Activated CD8-positive, alpha-beta memory T cell treated with anti-CD3 and anti-CD28 coated beads, Interleukin-2, amount 50 U/mL, for 24 hours (primary cell): ENCODE measurements around the gene TSHZ3.

Experiments used
- DNase-seq: peaks from one replicate; pipeline ENCODE4 v3.0.0-alpha.2; 2020; ENCODE audit errors: extremely low read depth

Gene TSHZ3

GRCh38 chr19:31226151-31226935 is 122.9 kb downstream of the TSHZ3 start:
- DNase-seq, result no peak
